DOHH2 (cell line): ENCODE results near the gene PRKCZ.

Experiments
- H3F3A ChIP-seq: fragments of 200-600 bp; sonication (generic), shearing (Covaris generic); 2 replicates; pipeline ENCODE4 v1.6.0; 2016; ENCODE audit warnings: antibody characterized with exemption, mild to moderate bottlenecking; ENCODE audit not compliant: control insufficient read depth, insufficient read depth
- H3K27ac ChIP-seq: fragments of 200-600 bp; sonication (generic); 2 replicates; pipeline ENCODE4 v1.5.1; 2014; ENCODE audit warnings: low read depth, mild to moderate bottlenecking, low read length, moderate library complexity
- H3K27me3 ChIP-seq: fragments of 200-600 bp; sonication (generic); 2 replicates; pipeline ENCODE4 v1.6.1; 2014; ENCODE audit warnings: mild to moderate bottlenecking, low read length, mixed read lengths; ENCODE audit not compliant: control insufficient read depth
- H3K36me3 ChIP-seq: fragments of 200-600 bp; sonication (generic); 2 replicates; pipeline ENCODE4 v1.6.1; 2014; ENCODE audit warnings: mild to moderate bottlenecking, low read length, moderate library complexity, mixed read lengths; ENCODE audit not compliant: control insufficient read depth
- H3K4me1 ChIP-seq: fragments of 200-600 bp; sonication (generic); 2 replicates; pipeline ENCODE4 v1.6.1; 2014; ENCODE audit warnings: mild to moderate bottlenecking, low read length, mixed read lengths; ENCODE audit not compliant: control insufficient read depth
- H3K4me2 ChIP-seq: fragments of 200-600 bp; sonication (generic); 2 replicates; pipeline ENCODE4 v1.6.0; 2014; ENCODE audit warnings: mild to moderate bottlenecking, low read length, moderate library complexity
- H3K4me3 ChIP-seq: fragments of 200-600 bp; sonication (generic); 2 replicates; pipeline ENCODE4 v1.5.1; 2014; ENCODE audit warnings: mild to moderate bottlenecking, low read length, mixed read lengths
- H3K79me2 ChIP-seq: fragments of 200-600 bp; sonication (generic); 2 replicates; pipeline ENCODE4 v1.6.1; 2014; ENCODE audit warnings: mild to moderate bottlenecking, low read length, mixed read lengths; ENCODE audit not compliant: control insufficient read depth
- H3K9me2 ChIP-seq: fragments of 200-600 bp; sonication (generic); replicated peaks from 2 replicates; pipeline ENCODE4 v1.6.1; 2014; ENCODE audit warnings: mild to moderate bottlenecking, low read length, mixed read lengths; ENCODE audit not compliant: control insufficient read depth
- H3K9me3 ChIP-seq: fragments of 200-600 bp; sonication (generic); 2 replicates; pipeline ENCODE4 v1.6.1; 2014; ENCODE audit warnings: antibody characterized with exemption, low read length, mixed read lengths; ENCODE audit not compliant: control insufficient read depth, insufficient read depth
- H4K20me1 ChIP-seq: fragments of 200-600 bp; sonication (generic); 2 replicates; pipeline ENCODE4 v1.6.0; 2014; ENCODE audit warnings: low read depth, mild to moderate bottlenecking, antibody characterized with exemption, low read length, moderate library complexity; ENCODE audit not compliant: control insufficient read depth, insufficient read depth
- EZH2phosphoT487 ChIP-seq: fragments of 200-600 bp; sonication (generic); IDR thresholded peaks from 2 replicates; pipeline ENCODE4 v1.6.1; 2017; ENCODE audit warnings: borderline replicate concordance, mild to moderate bottlenecking, antibody characterized with exemption, low read length, moderate library complexity, mixed read lengths
- TF ChIP-seq, protein P1 (sequence below): fragments of 200-600 bp; sonication (generic); IDR thresholded peaks from one replicate; pipeline ENCODE4 v1.5.1; 2014; ENCODE audit warnings: antibody characterized with exemption, mild to moderate bottlenecking, low read depth, low read length; ENCODE audit not compliant: poor library complexity, severe bottlenecking

PRKCZ gene

DNA sequence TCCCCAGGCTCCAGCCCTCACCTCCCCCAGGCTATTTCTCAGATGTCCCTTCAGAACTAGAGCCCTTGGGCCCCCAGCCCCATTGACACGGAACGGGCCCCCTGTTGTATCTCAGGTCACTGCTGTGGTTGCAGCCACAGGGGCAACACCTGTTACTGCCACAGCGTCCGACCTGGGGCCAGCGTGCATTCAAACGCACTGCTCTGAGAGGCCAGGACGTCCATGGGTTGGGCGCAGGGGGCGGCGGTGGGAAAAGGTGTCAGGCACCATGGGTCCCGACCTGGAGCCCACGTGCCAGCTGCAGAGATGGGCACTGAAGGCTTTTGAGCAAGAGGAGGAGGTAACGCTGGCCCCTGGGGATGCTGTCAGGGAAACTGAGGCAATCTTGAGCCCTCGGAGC is 131.1 kb downstream of the PRKCZ start:
- Histone ChIP-seq H3K9me3 (no peaks in the 10 kb centered on the region), H3K79me2 (no peaks in the 10 kb centered on the region), H4K20me1 (no peaks in the 10 kb centered on the region), H3K4me3 (no peak overlapping the region), H3K27me3 (no peaks in the 10 kb centered on the region), H3K9me2 (no peaks in the 10 kb centered on the region), H3K4me2 (no peak overlapping the region), H3F3A (no peaks in the 10 kb centered on the region), H3K27ac (no peak overlapping the region), H3K4me1 (no peaks in the 10 kb centered on the region), H3K36me3 (no peaks in the 10 kb centered on the region)
- TF ChIP-seq, protein P1, sequence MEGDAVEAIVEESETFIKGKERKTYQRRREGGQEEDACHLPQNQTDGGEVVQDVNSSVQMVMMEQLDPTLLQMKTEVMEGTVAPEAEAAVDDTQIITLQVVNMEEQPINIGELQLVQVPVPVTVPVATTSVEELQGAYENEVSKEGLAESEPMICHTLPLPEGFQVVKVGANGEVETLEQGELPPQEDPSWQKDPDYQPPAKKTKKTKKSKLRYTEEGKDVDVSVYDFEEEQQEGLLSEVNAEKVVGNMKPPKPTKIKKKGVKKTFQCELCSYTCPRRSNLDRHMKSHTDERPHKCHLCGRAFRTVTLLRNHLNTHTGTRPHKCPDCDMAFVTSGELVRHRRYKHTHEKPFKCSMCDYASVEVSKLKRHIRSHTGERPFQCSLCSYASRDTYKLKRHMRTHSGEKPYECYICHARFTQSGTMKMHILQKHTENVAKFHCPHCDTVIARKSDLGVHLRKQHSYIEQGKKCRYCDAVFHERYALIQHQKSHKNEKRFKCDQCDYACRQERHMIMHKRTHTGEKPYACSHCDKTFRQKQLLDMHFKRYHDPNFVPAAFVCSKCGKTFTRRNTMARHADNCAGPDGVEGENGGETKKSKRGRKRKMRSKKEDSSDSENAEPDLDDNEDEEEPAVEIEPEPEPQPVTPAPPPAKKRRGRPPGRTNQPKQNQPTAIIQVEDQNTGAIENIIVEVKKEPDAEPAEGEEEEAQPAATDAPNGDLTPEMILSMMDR, result no peak

DNA sequence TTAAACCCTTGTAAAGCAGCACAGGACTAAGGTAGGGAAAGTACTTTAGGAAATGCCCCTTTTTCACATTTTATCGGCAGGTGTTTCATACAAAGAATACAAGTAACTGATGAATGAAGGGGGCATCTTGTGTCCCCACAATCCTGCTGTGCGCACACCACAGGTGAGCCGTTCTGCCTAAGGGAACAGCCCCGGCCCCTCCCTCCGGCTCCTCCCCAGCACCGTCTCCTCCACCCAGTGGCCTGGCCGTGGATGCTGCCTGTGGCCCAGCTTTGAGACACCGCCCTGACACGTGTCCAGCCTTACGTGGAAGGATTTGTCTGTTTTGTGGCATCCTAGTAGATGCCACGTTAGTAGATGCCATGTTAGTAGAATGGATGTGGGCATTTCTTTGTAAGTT is 131.5 kb downstream of the PRKCZ start:
- Histone ChIP-seq H3K4me1 (no peaks in the 10 kb centered on the region), H3K4me3 (no peak overlapping the region), H3K27ac (no peak overlapping the region), H3K4me2 (no peak overlapping the region), H3F3A (no peaks in the 10 kb centered on the region), H3K36me3 (no peaks in the 10 kb centered on the region), H3K27me3 (no peaks in the 10 kb centered on the region), H3K9me3 (no peaks in the 10 kb centered on the region), H3K79me2 (no peaks in the 10 kb centered on the region), H4K20me1 (no peaks in the 10 kb centered on the region), H3K9me2 (no peaks in the 10 kb centered on the region)
- TF ChIP-seq, protein P1, result no peak

DNA sequence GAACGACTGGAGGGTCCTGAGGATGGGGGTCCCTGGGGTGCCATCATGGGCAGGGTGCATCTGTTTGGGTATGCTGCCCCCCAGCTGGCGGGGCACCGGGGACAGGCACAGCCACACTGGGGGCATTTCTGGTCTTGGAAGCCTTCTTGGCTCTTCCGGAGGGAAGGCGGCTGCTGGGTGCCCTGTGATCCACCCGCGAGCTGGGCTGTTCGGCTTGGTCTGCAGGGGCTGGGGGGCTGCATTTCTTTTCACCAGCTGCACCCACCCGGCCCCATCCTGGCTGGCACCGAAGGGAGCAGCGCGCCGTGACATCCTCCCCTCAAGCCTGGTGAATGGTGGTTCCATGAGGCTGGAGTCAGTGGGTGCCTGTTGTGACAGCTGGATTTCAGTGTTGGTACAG is 132.2 kb downstream of the PRKCZ start:
- no peaks in the 10 kb centered on the region for H3F3A ChIP-seq
- H3K79me2 ChIP-seq, result no peaks in the 10 kb centered on the region
- no peak overlapping the region for H3K4me2 ChIP-seq
- H3K9me2 ChIP-seq, result no peaks in the 10 kb centered on the region
- TF ChIP-seq, protein P1, result no peak
- no peaks in the 10 kb centered on the region for H3K36me3 ChIP-seq
- H3K4me1 ChIP-seq, result no peaks in the 10 kb centered on the region
- H3K9me3 ChIP-seq, result no peaks in the 10 kb centered on the region
- H3K27me3 ChIP-seq, result no peaks in the 10 kb centered on the region
- H3K4me3 ChIP-seq, result no peak overlapping the region
- no peaks in the 10 kb centered on the region for H4K20me1 ChIP-seq
- no peak overlapping the region for H3K27ac ChIP-seq

DNA sequence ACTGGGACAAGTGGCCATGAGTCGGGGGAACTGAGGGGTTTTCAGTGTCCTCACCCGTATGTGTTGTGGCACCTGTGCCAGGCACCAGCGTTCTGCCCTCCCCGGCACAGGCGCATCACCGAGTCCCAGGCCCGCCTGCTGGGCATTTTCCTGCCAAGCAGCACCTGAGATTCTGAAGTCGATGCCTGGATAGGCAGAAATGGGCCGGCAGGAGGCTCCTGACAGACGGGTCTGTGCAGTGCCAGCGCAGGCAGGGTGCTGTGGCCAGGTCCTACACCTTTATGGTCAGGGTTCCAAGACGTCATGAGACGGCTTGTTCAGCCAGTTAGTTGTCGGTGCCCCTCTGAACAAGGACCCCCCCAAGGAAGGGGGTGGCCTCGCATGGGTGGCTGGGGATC is 133.7 kb downstream of the PRKCZ start:
- Histone ChIP-seq H3K27ac (no peak overlapping the region), H4K20me1 (no peaks in the 10 kb centered on the region), H3K27me3 (no peaks in the 10 kb centered on the region), H3K79me2 (no peaks in the 10 kb centered on the region), H3K4me2 (no peak overlapping the region), H3K9me3 (no peaks in the 10 kb centered on the region), H3F3A (no peaks in the 10 kb centered on the region), H3K4me1 (no peaks in the 10 kb centered on the region), H3K9me2 (no peaks in the 10 kb centered on the region), H3K36me3 (no peaks in the 10 kb centered on the region), H3K4me3 (no peak overlapping the region)
- no peak for TF ChIP-seq EZH2phosphoT487
- TF ChIP-seq, protein P1, result no peak
